Naive thymus-derived CD8-positive, alpha-beta T cell (primary cell): ENCODE data around the gene DDX51. TPM values are rescaled to one million over a fixed set of nuclear protein-coding genes. Genes with fewer than 3 reads are reported as not detected.
A peak's percentile ranks its signal among the peaks of the same experiment; 100 is the strongest.
"Not testable (repeated sequence)": the region's sequence is repeated elsewhere in the genome, so short reads cannot be mapped to it uniquely, and the experiment has no call there.

Source experiments
- ATAC-seq, 2 donors: fragments of 150-1000 bp; cut with Tn5 transposase in 1 of 2; sonication (Bioruptor Pico), chemical (Tn5 transposase) in 1 of 2; 1 replicate in 1 of 2; 2 replicates in 1 of 2; pipeline ENCODE4 v1.10.0; 2021; ENCODE audit warnings: mild to moderate bottlenecking in 2 of 2, moderate library complexity in 2 of 2
- POLR2A ChIA-PET: fragments of 350-600 bp; sonication (Branson Sonifier 250); formaldehyde crosslinking; loops from one replicate; lab custom pipeline; 2021; ENCODE audit warnings: antibody characterized with exemption; lab: Charles Lee
- DNase-seq, 10 donors: peaks; one replicate each; pipeline versions ENCODE4 v3.0.0 to v3.0.0-alpha.2; 2020 to 2022
- H3K27ac Mint-ChIP-seq, 10 donors: one replicate each; pipeline ENCODE4 v1.8.0; 2020 to 2022; ENCODE audit warnings: mild to moderate bottlenecking in 10 of 10, mixed read lengths in 10 of 10, moderate library complexity in 4 of 10, inconsistent platforms in 1 of 10
- H3K27me3 Mint-ChIP-seq, 5 donors: one replicate each; pipeline ENCODE4 v1.8.0; 2021 to 2022; ENCODE audit warnings: mixed read lengths in 5 of 5
- H3K36me3 Mint-ChIP-seq, 3 donors: one replicate each; pipeline ENCODE4 v1.8.0; 2020 to 2022; ENCODE audit warnings: mixed read lengths in 3 of 3, mild to moderate bottlenecking in 2 of 3, inconsistent platforms in 1 of 3
- H3K4me1 Mint-ChIP-seq, 4 donors: one replicate each; pipeline ENCODE4 v1.8.0; 2021 to 2022; ENCODE audit warnings: mixed read lengths in 4 of 4
- H3K4me3 Mint-ChIP-seq, 10 donors: one replicate each; pipeline ENCODE4 v1.8.0; 2020 to 2022; ENCODE audit warnings: mild to moderate bottlenecking in 10 of 10, mixed read lengths in 10 of 10, moderate library complexity in 6 of 10, inconsistent platforms in 1 of 10
- H3K9me3 Mint-ChIP-seq, 9 donors: one replicate each; pipeline ENCODE4 v1.8.0; 2020 to 2022; ENCODE audit warnings: mixed read lengths in 9 of 9, mild to moderate bottlenecking in 3 of 9, inconsistent platforms in 1 of 9, moderate library complexity in 1 of 9
- polyA plus RNA-seq, 3 donors: library from polyadenylated mRNA; unstranded; fragments of 300-500 nt; fragmentation: Illumina TruSeq; gene quantifications; one replicate each; pipeline ENCODE4 v1.2.3, GENCODE V29; 2021
- total RNA-seq, 8 experiments: library from RNA in 2 of 8; stranded (reverse) in 2 of 8; gene quantifications; one replicate each; pipeline ENCODE4 v1.2.3 and lab custom pipeline; 2021 to 2026

The DDX51 gene
- total and polyA plus RNA-seq, 5 experiments from 2014 or later = 7.4 to 57.9 (median 20.9) TPM

DNA sequence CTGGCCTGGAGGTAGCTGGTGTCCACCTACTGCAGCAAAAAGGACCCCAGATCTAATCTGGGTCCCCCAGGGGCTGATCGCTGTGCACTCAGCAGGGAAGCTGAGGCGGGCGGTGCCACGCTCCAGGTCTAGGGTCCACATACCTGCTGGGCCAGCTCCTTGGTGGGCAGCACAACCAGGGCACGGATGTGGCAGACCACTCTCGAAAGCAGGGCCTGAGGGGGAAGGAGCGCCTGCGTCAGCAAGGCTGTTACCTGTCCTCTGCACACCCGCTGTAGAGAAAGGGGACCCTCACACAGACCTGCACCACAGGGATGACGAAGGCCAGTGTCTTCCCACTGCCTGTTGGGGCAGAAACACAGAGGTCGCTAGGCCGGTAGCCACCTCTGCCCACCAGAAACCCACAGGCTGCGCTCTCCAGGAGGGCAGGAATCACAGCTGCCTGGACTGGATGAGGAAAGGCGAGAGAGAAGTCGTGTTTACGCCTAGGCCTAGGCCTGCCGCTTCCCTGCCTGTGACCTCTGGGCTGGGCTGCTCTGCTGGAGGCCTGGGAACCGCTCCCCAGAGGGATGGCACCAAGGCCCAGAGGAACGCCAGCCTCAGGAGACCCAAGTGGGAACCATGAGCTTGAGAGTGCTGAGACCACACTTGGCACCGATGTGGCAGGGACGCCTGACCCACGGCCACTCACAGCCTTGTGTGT lies 2.0 kb downstream of the DDX51 start:
- H3K27me3 Mint-ChIP-seq = peaks cover 0 to 2% (median 0%) of the 10 kb centered on the region in 5 donors
- H3K36me3 Mint-ChIP-seq = peaks cover 0 to 30% (median 5%) of the 10 kb centered on the region in 3 donors
- ATAC-seq (no peak), DNase-seq (peak in 2 of 10 donors; percentile 12 to 58)
- peak overlapping the region in 5 of 10 donors; percentile 12 to 80 (median 48) for H3K27ac Mint-ChIP-seq
- peak overlapping the region; percentile 47 to 96 (median 84) for H3K4me3 Mint-ChIP-seq
- peaks cover 14 to 39% (median 30%) of the 10 kb centered on the region in 4 donors for H3K4me1 Mint-ChIP-seq
- POLR2A ChIA-PET = interaction anchor here (0.6 to 1.4 kb wide), 4 partner anchors 8 to 77 kb away, joined by 3 to 4 read pairs (median 3); no protein-coding TSS in a partner anchor
- peaks cover 0 to 2% (median 0%) of the 10 kb centered on the region in 9 donors for H3K9me3 Mint-ChIP-seq

GRCh38 chr12:132140918-132141841 lies 2.9 kb downstream of the DDX51 start:
- POLR2A ChIA-PET = interaction anchor here (0.8 kb wide), 1 partner anchor 45 kb away, joined by 4 read pairs; no protein-coding TSS in a partner anchor
- peak overlapping the region in 1 of 10 donors; percentile 45 for H3K4me3 Mint-ChIP-seq

GRCh38 chr12:132140501-132140900 lies 3.6 kb downstream of the DDX51 start:
- POLR2A ChIA-PET = no interaction called here
- Mint-ChIP-seq H3K27ac (no peak overlapping the region), H3K4me1 (peaks cover 7 to 24% (median 20%) of the 10 kb centered on the region in 4 donors), H3K36me3 (peaks cover 0 to 30% (median 5%) of the 10 kb centered on the region in 3 donors), H3K4me3 (peak overlapping the region in 1 of 10 donors; percentile 64), H3K27me3 (peaks cover 0 to 2% (median 0%) of the 10 kb centered on the region in 5 donors), H3K9me3 (peaks cover 0 to 2% (median 0%) of the 10 kb centered on the region in 9 donors)
- DNase-seq (peak in 1 of 10 donors; percentile 11), ATAC-seq (no peak)

More at GRCh38 chr12:132140918-132141841, 2.9 kb downstream of the DDX51 start:
- Mint-ChIP-seq H3K27me3 (peaks cover 0 to 2% (median 0%) of the 10 kb centered on the region in 5 donors), H3K4me1 (peaks cover 10 to 31% (median 26%) of the 10 kb centered on the region in 4 donors), H3K9me3 (peaks cover 0 to 2% (median 0%) of the 10 kb centered on the region in 9 donors), H3K36me3 (peaks cover 0 to 30% (median 5%) of the 10 kb centered on the region in 3 donors), H3K27ac (peak overlapping the region in 1 of 10 donors; percentile 11)
- ATAC-seq = no peak
- DNase-seq = peak in 2 of 10 donors; percentile 14 to 63

DNA sequence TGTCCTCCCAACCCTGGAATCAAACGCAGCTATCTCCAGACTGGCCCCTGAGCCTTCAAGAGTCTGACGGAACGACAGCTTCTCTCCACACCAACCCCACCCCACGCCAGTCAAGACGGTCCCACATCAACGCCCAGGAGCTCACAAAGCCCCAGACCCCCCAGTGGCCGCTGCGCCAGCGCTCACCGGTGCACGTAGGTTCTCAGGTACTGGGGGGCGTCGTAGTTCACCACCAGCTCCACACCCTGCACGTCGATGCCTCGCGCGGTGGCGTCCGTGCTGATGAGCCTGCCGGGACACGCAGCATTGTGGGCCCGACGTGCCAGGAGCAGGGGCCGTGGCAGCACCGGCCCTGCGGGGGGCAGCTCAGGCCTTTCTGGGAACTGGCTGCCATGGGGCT lies 4.2 kb downstream of the DDX51 start:
- POLR2A ChIA-PET = no interaction called here
- ATAC-seq (no peak), DNase-seq (peak in 1 of 10 donors; percentile 42)
- Mint-ChIP-seq H3K27ac (peak overlapping the region in 1 of 10 donors; percentile 20), H3K4me1 (peaks cover 4 to 19% (median 14%) of the 10 kb centered on the region in 4 donors), H3K36me3 (peaks cover 0 to 30% (median 5%) of the 10 kb centered on the region in 3 donors), H3K4me3 (peak overlapping the region in 1 of 10 donors; percentile 64), H3K27me3 (peaks cover 0 to 2% (median 0%) of the 10 kb centered on the region in 5 donors), H3K9me3 (peaks cover 0 to 2% (median 0%) of the 10 kb centered on the region in 9 donors)

GRCh38 chr12:132138941-132139871 lies 4.9 kb downstream of the DDX51 start:
- Mint-ChIP-seq H3K4me1 (peaks cover 3 to 15% (median 9%) of the 10 kb centered on the region in 4 donors), H3K27me3 (peaks cover 0 to 1% (median 0%) of the 10 kb centered on the region in 5 donors), H3K36me3 (peaks cover 0 to 28% (median 5%) of the 10 kb centered on the region in 3 donors), H3K9me3 (peaks cover 0 to under 1% (median 0%) of the 10 kb centered on the region in 9 donors), H3K27ac (peak overlapping the region in 1 of 10 donors; percentile 59), H3K4me3 (no peak overlapping the region)
- POLR2A ChIA-PET = interaction anchor here (0.7 kb wide), 1 partner anchor 733 kb away, joined by 3 read pairs; no protein-coding TSS in a partner anchor
- ATAC-seq = no peak
- peak in 1 of 10 donors; percentile 60 for DNase-seq

- Mint-ChIP-seq H3K4me3 (peak overlapping the region in 1 of 10 donors; percentile 62), H3K9me3 (no peaks in the 10 kb centered on the region), H3K4me1 (peaks cover 0 to 5% (median under 1%) of the 10 kb centered on the region in 4 donors), H3K27me3 (no peaks in the 10 kb centered on the region), H3K36me3 (peaks cover 0 to 27% (median 4%) of the 10 kb centered on the region in 3 donors), H3K27ac (peak overlapping the region in 2 of 10 donors; percentile 4 to 27)
- DNase-seq (peak in 1 of 10 donors; percentile 22), ATAC-seq (no peak)
- POLR2A ChIA-PET = no interaction called here
Observed at GRCh38 chr12:132137483-132138125, 6.5 kb downstream of the DDX51 start.

- H3K9me3 Mint-ChIP-seq, H3K27me3 Mint-ChIP-seq, H3K4me3 Mint-ChIP-seq, H3K27ac Mint-ChIP-seq, H3K4me1 Mint-ChIP-seq, ATAC-seq: not testable (repeated sequence)
- DNase-seq = peak in 1 of 10 donors; percentile 42
- peaks cover 0 to 24% (median 4%) of the 10 kb centered on the region in 3 donors for H3K36me3 Mint-ChIP-seq
- POLR2A ChIA-PET = interaction anchor here (0.6 kb wide), 1 partner anchor 29 kb away, joined by 3 read pairs; no protein-coding TSS in a partner anchor
Observed at GRCh38 chr12:132136226-132136625, 7.9 kb downstream of the DDX51 start.

DNA sequence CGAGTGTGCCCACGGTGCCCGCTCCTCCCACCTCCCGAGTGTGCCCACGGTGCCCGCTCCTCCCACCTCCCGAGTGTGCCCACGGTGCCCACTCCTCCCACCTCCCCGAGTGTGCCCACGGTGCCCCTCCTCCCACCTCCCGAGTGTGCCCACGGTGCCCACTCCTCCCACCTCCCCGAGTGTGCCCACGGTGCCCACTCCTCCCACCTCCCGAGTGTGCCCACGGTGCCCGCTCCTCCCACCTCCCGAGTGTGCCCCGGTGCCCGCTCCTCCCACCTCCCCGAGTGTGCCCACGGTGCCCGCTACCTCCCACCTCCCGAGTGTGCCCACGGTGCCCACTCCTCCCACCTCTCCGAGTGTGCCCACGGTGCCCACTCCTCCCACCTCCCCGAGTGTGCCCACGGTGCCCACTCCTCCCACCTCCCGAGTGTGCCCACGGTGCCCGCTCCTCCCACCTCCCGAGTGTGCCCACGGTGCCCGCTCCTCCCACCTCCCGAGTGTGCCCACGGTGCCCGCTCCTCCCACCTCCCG lies 9.4 kb downstream of the DDX51 start:
- H3K4me1 Mint-ChIP-seq, H3K27ac Mint-ChIP-seq, H3K4me3 Mint-ChIP-seq, DNase-seq, ATAC-seq, H3K27me3 Mint-ChIP-seq, POLR2A ChIA-PET: not testable (repeated sequence)
- Mint-ChIP-seq H3K9me3 (peaks cover 0 to 10% (median 2%) of the 10 kb centered on the region in 9 donors), H3K36me3 (peaks cover 0 to 16% (median 5%) of the 10 kb centered on the region in 3 donors)

DNA sequence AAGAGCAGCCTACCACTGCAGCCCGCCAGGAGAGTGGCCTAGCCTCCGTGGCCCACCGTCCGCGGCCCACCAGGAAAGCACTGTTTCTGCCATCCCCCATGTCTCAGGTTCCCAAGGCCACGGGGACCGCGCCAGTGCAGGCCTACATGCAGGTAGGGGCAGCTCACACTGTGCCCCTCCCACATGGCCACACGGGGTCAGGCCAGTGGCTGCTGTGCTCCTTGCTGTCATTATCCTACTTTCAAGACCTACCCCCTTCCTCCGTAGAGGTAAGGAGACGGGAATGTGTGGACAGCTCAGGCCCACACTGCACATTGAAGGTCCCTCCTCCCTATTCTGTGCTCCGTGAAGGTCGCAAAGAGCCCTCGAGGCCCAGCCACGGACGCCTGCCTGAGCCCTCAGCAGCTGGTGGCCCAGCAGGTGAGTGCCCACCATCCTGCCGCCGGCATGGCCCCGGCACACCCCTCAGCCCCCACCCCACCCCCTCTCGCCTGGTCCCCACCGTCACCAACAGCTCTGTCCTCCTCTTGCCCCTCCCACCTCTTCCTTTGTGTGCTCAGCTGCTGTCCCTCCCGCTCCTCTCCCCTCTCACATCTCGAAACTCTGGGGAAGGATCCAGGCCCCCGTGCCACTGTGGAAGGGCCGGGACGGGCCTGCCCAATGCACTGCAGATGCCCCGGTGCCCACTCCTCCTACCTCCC lies 10.0 kb downstream of the DDX51 start:
- peak overlapping the region in 2 of 10 donors; percentile 34 to 63 for H3K27ac Mint-ChIP-seq
- peaks cover 0 to 4% (median 0%) of the 10 kb centered on the region in 4 donors for H3K4me1 Mint-ChIP-seq
- no peaks in the 10 kb centered on the region for H3K27me3 Mint-ChIP-seq
- H3K4me3 Mint-ChIP-seq = no peak overlapping the region
- H3K36me3 Mint-ChIP-seq = peaks cover 2 to 12% (median 5%) of the 10 kb centered on the region in 3 donors
- peaks cover 0 to 16% (median 2%) of the 10 kb centered on the region in 9 donors for H3K9me3 Mint-ChIP-seq
- no peak for ATAC-seq
- POLR2A ChIA-PET = no interaction called here
- no peak for DNase-seq
